ENCODE results near the gene PCED1B.

Gene PCED1B

GRCh38 chr12:47224563-47225133, 145.2 kb downstream of the PCED1B start:
- Mint-ChIP-seq H3K9me3 (no peaks in the 10 kb centered on the region), H3K27me3 (no peaks in the 10 kb centered on the region), H3K4me3 (peak overlapping the region; percentile 71), H3K27ac (no peak overlapping the region), H3K4me1 (peaks cover 82% of the 10 kb centered on the region), H3K36me3 (peaks cover 76% of the 10 kb centered on the region)
- CTCF ChIA-PET, result interaction anchor here (1.3 to 3.4 kb wide), 2 partner anchors 17 to 173 kb away, joined by 5 to 10 read pairs; no protein-coding TSS in a partner anchor
- DNase-seq, result no peak

- Mint-ChIP-seq H3K36me3 (peaks cover 77% of the 10 kb centered on the region), H3K4me3 (peak overlapping the region; percentile 71), H3K27me3 (no peaks in the 10 kb centered on the region), H3K27ac (peak overlapping the region; percentile 45), H3K4me1 (peaks cover 84% of the 10 kb centered on the region), H3K9me3 (no peaks in the 10 kb centered on the region)
- DNase-seq, result no peak
- CTCF ChIA-PET, result interaction anchor here (1.3 to 3.4 kb wide), 2 partner anchors 18 to 172 kb away, joined by 5 to 10 read pairs; no protein-coding TSS in a partner anchor
Measured at GRCh38 chr12:47225356-47225755, 145.9 kb downstream of the PCED1B start.

- DNase-seq, result no peak
- Mint-ChIP-seq H3K4me1 (peaks cover 85% of the 10 kb centered on the region), H3K36me3 (peaks cover 81% of the 10 kb centered on the region), H3K9me3 (no peaks in the 10 kb centered on the region), H3K27me3 (no peaks in the 10 kb centered on the region), H3K27ac (no peak overlapping the region), H3K4me3 (no peak overlapping the region)
- CTCF ChIA-PET, result interaction anchor here (0.9 to 3.4 kb wide), 4 partner anchors 8 to 172 kb away, joined by 3 to 10 read pairs (median 4); no protein-coding TSS in a partner anchor
Measured at GRCh38 chr12:47226199-47226598, 146.8 kb downstream of the PCED1B start.

GRCh38 chr12:47228802-47229201, 149.4 kb downstream of the PCED1B start:
- Mint-ChIP-seq H3K9me3 (peaks cover 2% of the 10 kb centered on the region), H3K36me3 (peaks cover 80% of the 10 kb centered on the region), H3K4me3 (no peak overlapping the region), H3K27me3 (no peaks in the 10 kb centered on the region), H3K27ac (peak overlapping the region; percentile 65), H3K4me1 (peaks cover 82% of the 10 kb centered on the region)
- CTCF ChIA-PET, result interaction anchor here (2.2 kb wide), 1 partner anchor 169 kb away, joined by 5 read pairs; no protein-coding TSS in a partner anchor
- no peak for DNase-seq

GRCh38 chr12:47231456-47231855, 152.0 kb downstream of the PCED1B start:
- peaks cover 72% of the 10 kb centered on the region for H3K4me1 Mint-ChIP-seq
- CTCF ChIA-PET, result no interaction called here
- peaks cover 6% of the 10 kb centered on the region for H3K9me3 Mint-ChIP-seq
- DNase-seq, result no peak
- no peak overlapping the region for H3K27ac Mint-ChIP-seq
- H3K4me3 Mint-ChIP-seq, result no peak overlapping the region
- no peaks in the 10 kb centered on the region for H3K27me3 Mint-ChIP-seq
- peaks cover 82% of the 10 kb centered on the region for H3K36me3 Mint-ChIP-seq

- Mint-ChIP-seq H3K4me3 (no peak overlapping the region), H3K27me3 (no peaks in the 10 kb centered on the region), H3K27ac (no peak overlapping the region), H3K36me3 (peaks cover 90% of the 10 kb centered on the region), H3K9me3 (peaks cover 6% of the 10 kb centered on the region), H3K4me1 (peaks cover 73% of the 10 kb centered on the region)
- no peak for DNase-seq
- CTCF ChIA-PET, result interaction anchor here (1.0 kb wide), 1 partner anchor 163 kb away, joined by 3 read pairs; no protein-coding TSS in a partner anchor
Measured at GRCh38 chr12:47234576-47235141, 155.2 kb downstream of the PCED1B start.

- H3K27me3 Mint-ChIP-seq, result no peaks in the 10 kb centered on the region
Measured at GRCh38 chr12:47235258-47236040, 156.0 kb downstream of the PCED1B start.

GRCh38 chr12:47236109-47236714, 156.8 kb downstream of the PCED1B start:
- no peak overlapping the region for H3K4me3 Mint-ChIP-seq
- peak overlapping the region; percentile 26 for H3K27ac Mint-ChIP-seq
- CTCF ChIA-PET, result no interaction called here
- H3K4me1 Mint-ChIP-seq, result peaks cover 68% of the 10 kb centered on the region
- DNase-seq, result no peak
- H3K27me3 Mint-ChIP-seq, result no peaks in the 10 kb centered on the region
- peaks cover 87% of the 10 kb centered on the region for H3K36me3 Mint-ChIP-seq
- peaks cover 6% of the 10 kb centered on the region for H3K9me3 Mint-ChIP-seq

More at GRCh38 chr12:47235258-47236040, 156.0 kb downstream of the PCED1B start:
- CTCF ChIA-PET, result no interaction called here
- H3K9me3 Mint-ChIP-seq, result peaks cover 6% of the 10 kb centered on the region
- peaks cover 90% of the 10 kb centered on the region for H3K36me3 Mint-ChIP-seq
- peaks cover 71% of the 10 kb centered on the region for H3K4me1 Mint-ChIP-seq
- no peak overlapping the region for H3K4me3 Mint-ChIP-seq
- no peak overlapping the region for H3K27ac Mint-ChIP-seq
- DNase-seq, result no peak

- CTCF ChIA-PET, result interaction anchor here (0.7 kb wide), 1 partner anchor 125 kb away, joined by 3 read pairs; no protein-coding TSS in a partner anchor
- H3K27me3 Mint-ChIP-seq, result no peaks in the 10 kb centered on the region
- no peak for DNase-seq
- H3K4me3 Mint-ChIP-seq, result no peak overlapping the region
- peaks cover 64% of the 10 kb centered on the region for H3K4me1 Mint-ChIP-seq
- H3K36me3 Mint-ChIP-seq, result peaks cover 88% of the 10 kb centered on the region
- peaks cover 5% of the 10 kb centered on the region for H3K9me3 Mint-ChIP-seq
- H3K27ac Mint-ChIP-seq, result peak overlapping the region; percentile 71
Measured at GRCh38 chr12:47237751-47238211, 158.4 kb downstream of the PCED1B start.

GRCh38 chr12:47238669-47239114, 159.3 kb downstream of the PCED1B start:
- H3K4me3 Mint-ChIP-seq, result no peak overlapping the region
- CTCF ChIA-PET, result interaction anchor here (1.2 kb wide), 1 partner anchor 20 kb away, joined by 3 read pairs; no protein-coding TSS in a partner anchor
- DNase-seq, result no peak
- H3K36me3 Mint-ChIP-seq, result peaks cover 85% of the 10 kb centered on the region
- no peaks in the 10 kb centered on the region for H3K27me3 Mint-ChIP-seq
- peaks cover 61% of the 10 kb centered on the region for H3K4me1 Mint-ChIP-seq
- H3K9me3 Mint-ChIP-seq, result peaks cover 5% of the 10 kb centered on the region
- H3K27ac Mint-ChIP-seq, result peak overlapping the region; percentile 71

GRCh38 chr12:47242426-47242825, 163.0 kb downstream of the PCED1B start:
- peaks cover 2% of the 10 kb centered on the region for H3K9me3 Mint-ChIP-seq
- no peak for DNase-seq
- CTCF ChIA-PET, result interaction anchor here (1.2 to 1.3 kb wide), 2 partner anchors 64 to 165 kb away, joined by 3 read pairs; no protein-coding TSS in a partner anchor
- H3K4me1 Mint-ChIP-seq, result peaks cover 42% of the 10 kb centered on the region
- H3K36me3 Mint-ChIP-seq, result peaks cover 75% of the 10 kb centered on the region
- no peak overlapping the region for H3K4me3 Mint-ChIP-seq
- no peaks in the 10 kb centered on the region for H3K27me3 Mint-ChIP-seq
- H3K27ac Mint-ChIP-seq, result no peak overlapping the region

- CTCF ChIA-PET, result no interaction called here
- DNase-seq, result no peak
- Mint-ChIP-seq H3K9me3 (peaks cover 10% of the 10 kb centered on the region), H3K4me1 (peaks cover 24% of the 10 kb centered on the region), H3K27ac (no peak overlapping the region), H3K4me3 (no peak overlapping the region), H3K27me3 (no peaks in the 10 kb centered on the region), H3K36me3 (peaks cover 68% of the 10 kb centered on the region)
Measured at GRCh38 chr12:47244835-47245234, 165.4 kb downstream of the PCED1B start.

- no peak for DNase-seq
- Mint-ChIP-seq H3K4me3 (no peak overlapping the region), H3K4me1 (peaks cover 19% of the 10 kb centered on the region), H3K27ac (no peak overlapping the region), H3K27me3 (no peaks in the 10 kb centered on the region), H3K9me3 (peaks cover 18% of the 10 kb centered on the region), H3K36me3 (peaks cover 70% of the 10 kb centered on the region)
- CTCF ChIA-PET, result no interaction called here
Measured at GRCh38 chr12:47245623-47246022, 166.2 kb downstream of the PCED1B start.

GRCh38 chr12:47247418-47247817, 168.0 kb downstream of the PCED1B start:
- CTCF ChIA-PET, result interaction anchor here (0.6 kb wide), 1 partner anchor 42 kb away, joined by 3 read pairs; no protein-coding TSS in a partner anchor
- no peaks in the 10 kb centered on the region for H3K27me3 Mint-ChIP-seq

More at GRCh38 chr12:47247418-47247817, 168.0 kb downstream of the PCED1B start:
- Mint-ChIP-seq H3K27ac (no peak overlapping the region), H3K4me1 (peaks cover 17% of the 10 kb centered on the region), H3K36me3 (peaks cover 72% of the 10 kb centered on the region), H3K9me3 (peaks cover 34% of the 10 kb centered on the region), H3K4me3 (no peak overlapping the region)
- DNase-seq, result no peak
